Osteocyte (in vitro differentiated cells): ENCODE measurements around the gene ANKFN1. TPM values are rescaled to one million over a fixed set of nuclear protein-coding genes. Genes with fewer than 3 reads are reported as not detected.

Source experiments
- DNase-seq: peaks from one replicate; pipeline ENCODE4 v3.0.0; 2021; ENCODE audit warnings: mixed read lengths; ENCODE audit not compliant: unreplicated experiment; ENCODE audit errors: extremely low spot score
- H3K27ac Mint-ChIP-seq: one replicate; pipeline ENCODE4 v1.8.0; 2021; ENCODE audit warnings: mild to moderate bottlenecking, mixed read lengths; ENCODE audit not compliant: unreplicated experiment
- H3K27me3 Mint-ChIP-seq: one replicate; pipeline ENCODE4 v1.8.0; 2021; ENCODE audit warnings: mixed read lengths; ENCODE audit not compliant: unreplicated experiment
- H3K36me3 Mint-ChIP-seq: one replicate; pipeline ENCODE4 v1.8.0; 2021; ENCODE audit warnings: mixed read lengths; ENCODE audit not compliant: unreplicated experiment
- H3K4me1 Mint-ChIP-seq: one replicate; pipeline ENCODE4 v1.8.0; 2021; ENCODE audit warnings: mixed read lengths; ENCODE audit not compliant: unreplicated experiment
- H3K4me3 Mint-ChIP-seq: one replicate; pipeline ENCODE4 v1.8.0; 2021; ENCODE audit warnings: mild to moderate bottlenecking, moderate library complexity, mixed read lengths; ENCODE audit not compliant: unreplicated experiment
- H3K9me3 Mint-ChIP-seq: one replicate; pipeline ENCODE4 v1.8.0; 2021; ENCODE audit warnings: mixed read lengths; ENCODE audit not compliant: unreplicated experiment
- CTCF ChIP-seq: fragments of 200-600 bp; sonication (generic); IDR thresholded peaks from 2 replicates; pipeline ENCODE4 v1.5.0; 2021; ENCODE audit warnings: antibody characterized with exemption, mild to moderate bottlenecking, moderate library complexity
- total RNA-seq: library from RNA; stranded (reverse); gene quantifications from 2 replicates; pipeline ENCODE4 v1.2.1, GENCODE V29; 2021

ANKFN1 gene
- total RNA-seq, 1 donor from 2014 or later = not detected

DNA sequence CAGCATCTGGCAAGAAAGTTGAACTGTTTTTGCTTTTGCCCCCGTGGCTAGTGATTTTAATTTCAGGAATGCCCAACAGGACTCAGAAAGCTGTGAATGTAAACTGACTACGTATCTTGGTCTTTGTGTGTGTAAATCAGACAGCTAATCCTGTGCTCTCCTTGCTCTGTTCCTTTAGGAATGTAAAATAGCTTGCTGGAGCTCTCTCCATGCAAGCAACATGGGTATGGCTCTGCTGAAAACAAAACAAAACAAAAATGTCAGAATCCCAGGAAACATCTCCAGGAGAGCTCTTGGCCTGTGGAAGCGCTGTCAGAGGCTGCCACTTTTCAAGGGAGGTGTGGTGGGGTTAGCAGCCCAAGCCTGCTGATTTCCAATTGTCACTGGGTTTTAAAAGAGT is 278.5 kb downstream of the ANKFN1 start:
- no peaks in the 10 kb centered on the region for H3K36me3 Mint-ChIP-seq
- no peak overlapping the region for H3K27ac Mint-ChIP-seq
- no peaks in the 10 kb centered on the region for H3K27me3 Mint-ChIP-seq
- DNase-seq = no peak
- TF ChIP-seq CTCF = no peak
- no peaks in the 10 kb centered on the region for H3K9me3 Mint-ChIP-seq
- no peak overlapping the region for H3K4me3 Mint-ChIP-seq
- H3K4me1 Mint-ChIP-seq = no peaks in the 10 kb centered on the region

GRCh38 chr17:56432443-56432842 is 279.2 kb downstream of the ANKFN1 start:
- no peak for TF ChIP-seq CTCF
- peaks cover under 1% of the 10 kb centered on the region for H3K27me3 Mint-ChIP-seq
- no peak overlapping the region for H3K27ac Mint-ChIP-seq
- H3K9me3 Mint-ChIP-seq = no peaks in the 10 kb centered on the region
- no peak for DNase-seq
- no peaks in the 10 kb centered on the region for H3K4me1 Mint-ChIP-seq
- no peaks in the 10 kb centered on the region for H3K36me3 Mint-ChIP-seq
- no peak overlapping the region for H3K4me3 Mint-ChIP-seq

DNA sequence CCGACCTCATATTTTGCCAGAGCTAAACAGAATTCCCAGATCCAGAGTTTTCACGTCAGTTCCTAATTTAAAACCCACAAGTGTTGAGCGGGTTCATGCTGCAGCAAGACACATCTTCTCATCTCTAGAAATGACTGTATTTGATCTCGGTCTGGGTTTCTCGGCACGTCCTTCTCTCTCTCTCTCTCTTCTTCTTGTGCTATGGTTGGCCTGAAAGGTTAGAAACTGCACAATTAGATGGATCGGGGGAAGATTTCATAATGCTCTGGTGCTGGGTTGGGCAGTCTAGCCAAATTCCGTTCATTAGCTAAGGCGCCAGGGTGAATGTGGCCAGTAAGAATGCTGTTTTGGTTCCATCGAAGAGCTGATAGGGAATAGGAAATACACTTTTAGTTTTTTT is 281.3 kb downstream of the ANKFN1 start:
- Mint-ChIP-seq H3K4me1 (no peaks in the 10 kb centered on the region), H3K4me3 (no peak overlapping the region), H3K27ac (no peak overlapping the region), H3K36me3 (no peaks in the 10 kb centered on the region), H3K27me3 (peaks cover 1% of the 10 kb centered on the region), H3K9me3 (no peaks in the 10 kb centered on the region)
- DNase-seq = no peak
- TF ChIP-seq CTCF = no peak

DNA sequence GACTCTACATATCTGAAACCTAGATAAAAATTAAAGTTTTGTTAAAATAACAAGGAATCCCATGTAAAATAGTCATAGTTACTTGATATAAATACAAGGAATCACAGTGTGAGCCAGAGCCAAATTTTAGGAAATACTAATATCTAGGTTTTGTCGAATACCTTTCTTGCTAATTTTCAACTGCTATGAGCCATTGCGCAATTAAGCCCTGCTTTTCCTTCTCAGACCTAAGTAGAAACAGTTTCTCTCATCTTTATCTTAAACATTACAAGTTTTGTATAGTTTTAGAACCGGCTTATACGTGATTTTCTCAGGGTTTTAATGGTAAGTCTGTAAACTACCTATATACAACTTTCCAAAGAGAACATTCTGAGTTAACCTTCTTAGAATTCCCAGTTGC is 282.9 kb downstream of the ANKFN1 start:
- no peak overlapping the region for H3K4me3 Mint-ChIP-seq
- DNase-seq = no peak
- H3K27me3 Mint-ChIP-seq = peaks cover 1% of the 10 kb centered on the region
- no peak overlapping the region for H3K27ac Mint-ChIP-seq
- no peaks in the 10 kb centered on the region for H3K36me3 Mint-ChIP-seq
- no peak for TF ChIP-seq CTCF
- H3K9me3 Mint-ChIP-seq = no peaks in the 10 kb centered on the region
- H3K4me1 Mint-ChIP-seq = peaks cover 2% of the 10 kb centered on the region

DNA sequence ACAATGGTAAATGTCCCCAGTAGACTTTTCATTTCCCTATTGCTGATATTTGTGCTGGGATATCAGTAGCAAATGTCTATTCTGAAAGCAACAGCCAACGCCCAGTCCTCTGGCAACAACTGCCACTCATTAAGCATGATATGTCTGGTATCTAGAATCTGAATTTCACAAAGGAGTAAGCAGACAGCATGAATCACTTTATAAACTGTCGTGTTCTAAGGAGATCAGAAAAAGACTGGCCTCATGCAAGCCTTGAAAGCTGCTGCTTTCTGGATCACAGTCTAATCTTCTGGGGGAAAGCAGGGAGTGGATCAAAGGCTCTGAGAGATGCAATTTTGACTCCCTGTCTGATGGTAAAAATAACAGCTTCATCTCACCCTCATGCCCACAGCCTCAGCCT is 287.1 kb downstream of the ANKFN1 start:
- H3K9me3 Mint-ChIP-seq = no peaks in the 10 kb centered on the region
- H3K27me3 Mint-ChIP-seq = peaks cover 1% of the 10 kb centered on the region
- peaks cover 2% of the 10 kb centered on the region for H3K4me1 Mint-ChIP-seq
- H3K4me3 Mint-ChIP-seq = no peak overlapping the region
- H3K27ac Mint-ChIP-seq = no peak overlapping the region
- no peaks in the 10 kb centered on the region for H3K36me3 Mint-ChIP-seq
- TF ChIP-seq CTCF = no peak
- DNase-seq = no peak
